ENCODE data around the gene KIAA1549.

DNA sequence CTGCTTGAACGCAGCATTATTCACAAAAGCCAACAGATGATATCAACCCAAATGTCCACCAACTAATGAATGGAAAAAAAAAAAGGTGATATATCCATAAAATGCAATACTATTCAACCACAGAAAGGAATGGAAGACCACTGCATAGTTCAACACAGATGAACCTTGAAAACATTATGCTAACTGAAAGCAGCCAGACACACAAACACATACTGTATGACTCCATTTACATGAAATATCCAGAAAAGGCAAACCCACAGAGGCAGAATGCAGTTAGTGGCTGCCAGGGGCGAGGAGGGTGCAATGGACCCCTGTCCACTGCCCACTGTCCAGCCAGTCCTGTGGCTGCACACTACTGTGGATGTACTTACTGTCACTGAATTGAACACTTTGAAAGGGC, 36.6 kb downstream of the KIAA1549 start:
- TF ChIP-seq FOSL1 (IDR thresholded peaks at IDR 0.05; ENCODE audit: insufficient read depth, low read depth, low read length) = no peak
- TF ChIP-seq POLR2AphosphoS5 (IDR thresholded peaks at IDR 0.05; ENCODE audit: low read depth, low read length) = no peak
- TF ChIP-seq, protein P1, sequence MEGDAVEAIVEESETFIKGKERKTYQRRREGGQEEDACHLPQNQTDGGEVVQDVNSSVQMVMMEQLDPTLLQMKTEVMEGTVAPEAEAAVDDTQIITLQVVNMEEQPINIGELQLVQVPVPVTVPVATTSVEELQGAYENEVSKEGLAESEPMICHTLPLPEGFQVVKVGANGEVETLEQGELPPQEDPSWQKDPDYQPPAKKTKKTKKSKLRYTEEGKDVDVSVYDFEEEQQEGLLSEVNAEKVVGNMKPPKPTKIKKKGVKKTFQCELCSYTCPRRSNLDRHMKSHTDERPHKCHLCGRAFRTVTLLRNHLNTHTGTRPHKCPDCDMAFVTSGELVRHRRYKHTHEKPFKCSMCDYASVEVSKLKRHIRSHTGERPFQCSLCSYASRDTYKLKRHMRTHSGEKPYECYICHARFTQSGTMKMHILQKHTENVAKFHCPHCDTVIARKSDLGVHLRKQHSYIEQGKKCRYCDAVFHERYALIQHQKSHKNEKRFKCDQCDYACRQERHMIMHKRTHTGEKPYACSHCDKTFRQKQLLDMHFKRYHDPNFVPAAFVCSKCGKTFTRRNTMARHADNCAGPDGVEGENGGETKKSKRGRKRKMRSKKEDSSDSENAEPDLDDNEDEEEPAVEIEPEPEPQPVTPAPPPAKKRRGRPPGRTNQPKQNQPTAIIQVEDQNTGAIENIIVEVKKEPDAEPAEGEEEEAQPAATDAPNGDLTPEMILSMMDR (IDR thresholded peaks at IDR 0.05; ENCODE audit: control extremely low read depth in 1 of 3, insufficient read depth in 1 of 3, low read depth in 1 of 3, low read length in 3 of 3) = no peak
- no peak for TF ChIP-seq POLR2A (IDR thresholded peaks at IDR 0.05; ENCODE audit: control extremely low read depth in 1 of 2, low read depth in 2 of 2, low read length in 2 of 2)
- no peak for TF ChIP-seq EGR1 (IDR thresholded peaks at IDR 0.05; ENCODE audit: borderline replicate concordance, low read depth, low read length)
- no peak for TF ChIP-seq CHD2 (IDR thresholded peaks at IDR 0.05; ENCODE audit: low read length)
- no peak for TF ChIP-seq MAX (IDR thresholded peaks at IDR 0.05)
- TF ChIP-seq YY1 (IDR thresholded peaks at IDR 0.05; ENCODE audit: low read depth, low read length) = no peak
- no peak for TF ChIP-seq MAFK (IDR thresholded peaks at IDR 0.05; ENCODE audit: low read depth, low read length)
- TF ChIP-seq CHD7 (IDR thresholded peaks at IDR 0.05; ENCODE audit: insufficient replicate concordance, low read length) = no peak
- TF ChIP-seq SIN3A (conservative IDR thresholded peaks at IDR 0.05 in 1 of 2, IDR thresholded peaks at IDR 0.05 in 1 of 2; ENCODE audit: low read depth in 1 of 2, low read length in 2 of 2) = no peak
- no peak for TF ChIP-seq GTF2F1 (IDR thresholded peaks at IDR 0.05; ENCODE audit: borderline replicate concordance, low read depth, low read length)

Measured in H1 (cell line).